Measurements from ENCODE around the gene CORO7. TPM values are rescaled to one million over a fixed set of nuclear protein-coding genes. Genes with fewer than 3 reads are reported as not detected.
A peak's percentile ranks its signal among the peaks of the same experiment; 100 is the strongest.

CORO7 gene
- total and polyA plus RNA-seq, 11 donors: 7.2 to 39.7 (median 10.1) TPM

- H3K36me3 ChIP-seq: peaks cover 0 to 94% (median 40%) of the 10 kb centered on the region in 9 donors
- no peaks in the 10 kb centered on the region for H3K27me3 ChIP-seq
- H3K4me3 ChIP-seq: peak overlapping the region in 3 of 12 donors; percentile 2 to 31 (median 17)
- intact Hi-C loops (cut with DNase I): loop anchor here (1.0 to 10.0 kb wide), 11 partner anchors 43 to 200 kb away; no protein-coding TSS in a partner anchor
- peaks cover 0 to 9% (median 4%) of the 10 kb centered on the region in 12 donors for H3K4me1 ChIP-seq
- peak; percentile 80 to 92 (median 84) for DNase-seq
- peak; percentile 77 to 96 (median 94) for ATAC-seq
- peak; percentile 82 to 94 (median 90) for TF ChIP-seq CTCF (IDR thresholded peaks at IDR 0.05)
- TF ChIP-seq POLR2A (IDR thresholded peaks at IDR 0.05): no peak
- no peaks in the 10 kb centered on the region for H3K9me3 ChIP-seq
- 24 to 47% (median 31%) methylated on average over 10 to 29 of the region's 29 CpGs for WGBS, 4 donors
- peak overlapping the region in 1 of 12 donors; percentile 27 for H3K27ac ChIP-seq
Observed at GRCh38 chr16:4402439-4403132, 13.8 kb downstream of the CORO7 start.

- WGBS, 4 donors: 92 to 98% (median 96%) methylated on average over 12 of the region's 12 CpGs
- DNase-seq (no peak), ATAC-seq (no peak)
- Histone ChIP-seq H3K4me3 (no peak overlapping the region), H3K4me1 (peaks cover 0 to 9% (median 4%) of the 10 kb centered on the region in 12 donors), H3K27ac (no peak overlapping the region), H3K36me3 (peaks cover 0 to 93% (median 29%) of the 10 kb centered on the region in 9 donors), H3K9me3 (no peaks in the 10 kb centered on the region), H3K27me3 (no peaks in the 10 kb centered on the region)
- intact Hi-C loops (cut with DNase I): loop anchor here in 8 of 10 donors (2.0 to 10.0 kb wide), 9 partner anchors 41 to 199 kb away; no protein-coding TSS in a partner anchor
- no peak for TF ChIP-seq POLR2A (IDR thresholded peaks at IDR 0.05)
Observed at GRCh38 chr16:4401510-4401909, 14.9 kb downstream of the CORO7 start.

GRCh38 chr16:4401094-4401501, 15.3 kb downstream of the CORO7 start:
- WGBS, 4 donors: 93 to 94% (median 93%) methylated on average over 12 of the region's 12 CpGs
- H3K27me3 ChIP-seq: no peaks in the 10 kb centered on the region
- no peak overlapping the region for H3K4me3 ChIP-seq
- DNase-seq: no peak
- no peak for ATAC-seq
- TF ChIP-seq POLR2A (IDR thresholded peaks at IDR 0.05): no peak
- intact Hi-C loops (cut with DNase I): loop anchor here in 8 of 10 donors (2.0 to 10.0 kb wide), 9 partner anchors 40 to 199 kb away; no protein-coding TSS in a partner anchor
- peaks cover 0 to 93% (median 25%) of the 10 kb centered on the region in 9 donors for H3K36me3 ChIP-seq
- no peaks in the 10 kb centered on the region for H3K9me3 ChIP-seq
- peaks cover 0 to 9% (median 4%) of the 10 kb centered on the region in 12 donors for H3K4me1 ChIP-seq
- no peak overlapping the region for H3K27ac ChIP-seq

- H3K4me3 ChIP-seq: no peak overlapping the region
- H3K27me3 ChIP-seq: no peaks in the 10 kb centered on the region
- no peaks in the 10 kb centered on the region for H3K9me3 ChIP-seq
- intact Hi-C loops (cut with DNase I): no loop called here
- TF ChIP-seq POLR2A (IDR thresholded peaks at IDR 0.05) (no peak), CTCF (IDR thresholded peaks at IDR 0.05) (no peak)
- no peak for ATAC-seq
- peaks cover 0 to 9% (median 4%) of the 10 kb centered on the region in 12 donors for H3K4me1 ChIP-seq
- 92 to 96% (median 95%) methylated on average over 9 of the region's 9 CpGs for WGBS, 4 donors
- no peak overlapping the region for H3K27ac ChIP-seq
- H3K36me3 ChIP-seq: peaks cover 0 to 94% (median 20%) of the 10 kb centered on the region in 9 donors
- DNase-seq: no peak
Observed at GRCh38 chr16:4399001-4399730, 17.2 kb downstream of the CORO7 start.
